NCI-H2196 treated with DMSO at 0.1 percent for 48 hours (cell line): ENCODE data around the gene AGT.
"Not testable (repeated sequence)": the region's sequence is repeated elsewhere in the genome, so short reads cannot be mapped to it uniquely, and the experiment has no call there.

Experiments
- DNase-seq: peaks from one replicate; lab custom pipeline; 2025; ENCODE audit not compliant: unreplicated experiment; lab: John Stamatoyannopoulos, UW

AGT gene

GRCh38 chr1:230744382-230744781, 30.5 kb upstream of the AGT start:
- DNase-seq = no peak

- DNase-seq = no peak
Measured at GRCh38 chr1:230743899-230744298, 30.0 kb upstream of the AGT start.

- no peak for DNase-seq
Measured at GRCh38 chr1:230739564-230740290, 25.8 kb upstream of the AGT start.

GRCh38 chr1:230737622-230738262, 23.8 kb upstream of the AGT start:
- DNase-seq = no peak

- DNase-seq = peak; percentile 72
Measured at GRCh38 chr1:230735447-230735846, 21.5 kb upstream of the AGT start.

- DNase-seq = peak; percentile 85
Measured at GRCh38 chr1:230730977-230731376, 17.1 kb upstream of the AGT start.

GRCh38 chr1:230728710-230729392, 14.9 kb upstream of the AGT start:
- DNase-seq = peak; percentile 92

- DNase-seq = no peak
Measured at GRCh38 chr1:230725256-230726012, 11.5 kb upstream of the AGT start.

- DNase-seq = not testable (repeated sequence)
Measured at GRCh38 chr1:230721849-230722522, 8.1 kb upstream of the AGT start.

GRCh38 chr1:230717251-230717650, 3.3 kb upstream of the AGT start:
- no peak for DNase-seq

GRCh38 chr1:230716453-230716852, 2.5 kb upstream of the AGT start:
- not testable (repeated sequence) for DNase-seq

- DNase-seq = no peak
Measured at GRCh38 chr1:230715510-230715909, 1.6 kb upstream of the AGT start.

- no peak for DNase-seq
Measured at GRCh38 chr1:230713547-230713914, 391 bp downstream of the AGT start.

- no peak for DNase-seq
Measured at GRCh38 chr1:230713138-230713537, 784 bp downstream of the AGT start.

GRCh38 chr1:230712470-230712942, 1.4 kb downstream of the AGT start:
- DNase-seq = no peak

GRCh38 chr1:230711245-230711644, 2.7 kb downstream of the AGT start:
- no peak for DNase-seq

- no peak for DNase-seq
Measured at GRCh38 chr1:230710543-230710904, 3.4 kb downstream of the AGT start.

- DNase-seq = no peak
Measured at GRCh38 chr1:230709619-230710542, 4.0 kb downstream of the AGT start.

- no peak for DNase-seq
Measured at GRCh38 chr1:230708631-230709580, 5.0 kb downstream of the AGT start.
